Measurements from ENCODE around the gene PITPNC1.
"Not testable (repeated sequence)": the region's sequence is repeated elsewhere in the genome, so short reads cannot be mapped to it uniquely, and the experiment has no call there.

The PITPNC1 gene

DNA sequence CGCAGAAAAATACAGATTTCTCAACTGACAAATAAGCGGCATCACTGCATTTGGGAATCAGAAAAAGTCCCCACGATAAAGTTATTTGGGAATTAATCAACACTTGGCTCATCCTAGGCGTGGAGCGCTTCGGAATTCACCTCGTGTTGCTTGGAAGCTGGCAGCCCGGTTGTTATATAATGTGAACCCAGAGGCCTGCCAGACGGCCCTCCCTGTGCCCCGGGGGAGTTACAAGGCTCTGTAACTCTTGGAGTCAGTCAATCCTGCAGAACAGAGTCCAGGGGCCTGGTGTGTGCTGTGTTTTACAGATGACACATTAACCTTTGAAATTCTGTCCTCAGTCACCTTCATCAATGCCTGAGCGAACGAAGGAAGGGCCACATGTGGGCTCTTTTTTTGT, 111.1 kb downstream of the PITPNC1 start:
- DNase-seq (ENCODE audit: low read depth) = no peak

DNA sequence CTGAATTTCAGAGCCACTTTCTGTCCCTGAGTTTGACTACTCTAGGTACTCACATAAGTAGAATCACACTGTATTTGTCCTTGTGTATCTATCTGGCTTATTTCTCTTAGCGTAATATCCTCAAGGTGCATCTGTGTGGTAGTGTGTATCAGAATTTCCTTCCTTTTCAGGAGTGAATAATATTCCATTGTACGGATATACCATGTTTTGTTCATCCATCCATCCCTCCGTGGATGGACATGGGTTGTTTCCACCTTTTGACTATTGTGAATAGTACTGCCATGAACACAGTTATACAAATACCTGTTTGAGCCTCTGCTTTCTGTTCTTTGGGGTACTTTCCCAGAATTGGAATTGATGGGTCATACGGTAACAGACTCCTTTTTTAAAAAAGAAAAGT, 111.7 kb downstream of the PITPNC1 start:
- DNase-seq (ENCODE audit: low read depth) = no peak

DNA sequence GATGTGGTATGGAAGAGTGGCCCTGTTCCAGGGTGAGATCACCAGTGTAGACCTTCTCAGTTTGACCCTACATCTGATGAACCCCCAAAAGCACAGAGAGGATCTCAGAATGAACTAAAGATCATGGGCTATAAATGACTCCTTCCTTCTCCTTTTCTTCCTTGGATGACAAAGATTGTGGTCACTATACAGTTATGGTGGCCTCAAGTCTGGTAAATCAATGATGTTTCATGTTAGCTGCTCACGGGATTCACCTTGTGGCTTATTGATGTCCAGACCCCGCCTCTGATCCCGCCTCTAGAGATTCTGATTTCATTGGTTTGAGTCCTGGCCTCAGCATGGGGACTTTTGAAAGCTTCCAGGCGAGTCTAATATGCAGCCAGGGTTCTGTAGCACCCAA, 112.2 kb downstream of the PITPNC1 start:
- no peak for DNase-seq (ENCODE audit: low read depth)

DNA sequence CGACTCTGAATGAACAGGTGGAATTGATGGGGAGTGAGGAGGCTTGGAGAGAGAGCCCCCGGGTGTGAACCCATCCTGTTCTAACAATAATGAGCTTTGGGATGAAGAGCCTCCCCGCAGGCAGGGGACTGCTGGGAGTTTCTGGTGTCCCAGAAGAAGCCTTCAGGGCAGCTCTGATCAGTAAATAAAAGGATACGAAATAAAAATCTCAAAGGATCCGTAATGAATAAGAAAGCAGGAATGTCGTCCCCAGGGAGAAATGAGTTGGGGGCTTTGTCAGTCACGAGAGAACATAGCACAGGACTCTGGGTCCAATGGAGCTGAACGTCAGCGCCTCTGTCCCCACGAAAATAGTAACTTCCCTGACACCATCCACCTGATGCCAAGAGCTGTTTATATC, 113.4 kb downstream of the PITPNC1 start:
- DNase-seq (ENCODE audit: low read depth) = no peak

DNA sequence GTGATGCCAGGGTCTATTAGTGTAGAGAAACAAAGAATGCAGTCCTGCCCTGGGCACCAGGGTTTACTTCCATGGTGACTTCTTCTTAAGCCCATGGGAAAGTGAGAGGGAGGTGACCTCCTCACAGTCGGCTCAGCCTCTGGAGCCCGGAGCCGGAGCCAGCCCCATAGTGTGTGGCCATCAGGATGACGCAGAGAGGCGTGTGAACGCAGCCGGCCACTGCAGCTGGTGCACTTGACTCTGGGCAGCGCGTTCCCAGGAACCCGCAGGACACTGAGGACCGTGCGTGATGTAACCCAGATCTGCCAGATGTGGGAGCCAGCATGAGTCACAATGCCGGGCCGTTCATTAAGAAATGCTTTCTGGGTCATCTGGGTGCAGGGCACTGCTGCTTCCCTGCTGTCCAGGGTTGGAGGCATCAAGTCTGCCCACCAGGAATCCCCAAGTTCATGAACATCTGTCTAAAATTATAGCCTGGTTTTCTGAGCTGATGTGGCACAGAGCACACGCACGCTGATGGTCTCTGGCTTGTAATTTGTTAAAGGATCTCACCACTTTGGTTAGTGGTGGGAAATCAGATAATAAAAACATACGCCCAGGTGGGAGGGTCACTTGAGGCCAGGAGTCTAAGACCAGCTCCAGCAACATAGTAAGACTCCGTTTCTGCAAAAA, 114.1 kb downstream of the PITPNC1 start:
- no peak for DNase-seq (ENCODE audit: low read depth)

DNA sequence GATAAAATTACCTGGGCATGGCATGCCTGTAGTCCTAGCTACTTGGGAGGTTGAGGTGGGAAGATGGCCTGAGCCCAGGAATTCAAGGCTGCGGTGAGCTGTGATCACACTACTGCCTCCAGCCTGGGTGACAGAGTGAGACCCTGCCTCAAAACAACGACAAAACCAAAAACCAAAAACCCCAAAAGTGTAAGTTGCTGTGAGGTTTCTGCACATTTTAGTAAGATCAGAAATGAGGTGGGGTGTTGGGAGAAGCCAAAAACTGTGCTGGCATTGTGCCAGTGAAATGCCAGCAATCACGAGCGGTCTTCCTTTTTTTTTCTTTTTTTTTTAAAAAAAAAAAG, 114.6 kb downstream of the PITPNC1 start:
- no peak for DNase-seq (ENCODE audit: low read depth)

DNA sequence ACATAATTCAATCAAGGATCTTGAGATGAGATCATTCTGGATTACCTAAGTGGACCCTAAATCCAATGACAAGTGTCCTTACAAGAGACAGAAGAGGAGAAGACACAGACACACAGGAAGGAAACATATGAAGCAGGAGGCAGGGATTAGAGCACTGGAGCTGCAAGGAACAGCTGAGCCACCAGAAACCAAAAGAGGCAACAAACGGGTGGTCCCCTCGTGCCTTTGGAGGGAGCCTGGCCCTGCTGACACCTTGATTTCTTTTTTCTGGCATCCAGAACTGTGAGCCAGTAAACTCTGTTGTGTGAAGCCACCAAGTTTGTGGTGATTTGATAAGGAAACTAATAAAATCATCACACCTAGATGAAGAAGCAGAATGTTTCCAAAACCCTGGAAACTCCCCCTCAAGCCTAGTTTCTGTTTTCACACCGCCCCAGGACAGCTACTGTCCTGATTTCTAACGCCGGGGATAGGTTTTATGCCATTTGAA, 115.2 kb downstream of the PITPNC1 start:
- DNase-seq (ENCODE audit: low read depth) = no peak

DNA sequence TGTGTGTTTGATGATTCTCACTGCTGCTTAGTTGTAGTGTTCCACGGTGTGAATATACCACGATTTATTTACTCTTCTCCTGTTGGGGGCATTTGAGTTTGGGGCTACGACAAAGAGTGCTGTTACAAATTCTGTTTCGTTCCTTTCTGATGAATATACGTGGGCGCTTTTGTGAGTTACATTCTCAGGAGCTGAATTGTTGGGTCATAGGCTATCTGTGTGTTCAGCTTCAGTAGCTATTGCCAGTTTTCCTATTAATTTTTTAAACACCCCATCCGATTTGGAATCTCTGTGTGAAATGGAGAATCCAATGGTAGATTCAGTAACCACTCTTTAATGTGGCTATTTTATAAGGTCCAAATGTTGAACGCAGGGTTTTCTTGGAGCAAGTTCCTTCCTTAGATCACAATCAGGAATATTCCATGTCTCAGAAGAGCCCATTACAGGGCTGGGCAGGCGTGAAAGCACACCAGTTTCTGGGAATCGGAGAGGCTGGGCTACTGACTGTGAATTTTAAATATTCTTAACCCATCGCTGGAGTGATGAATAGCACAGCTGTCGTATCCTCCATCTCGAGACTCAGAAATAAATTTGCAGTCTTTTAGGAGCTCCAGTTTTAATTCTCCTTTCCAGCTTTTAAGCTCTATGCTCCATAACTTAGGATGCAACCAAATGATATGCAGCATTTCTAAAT, 115.9 kb downstream of the PITPNC1 start:
- DNase-seq (ENCODE audit: low read depth) = no peak

DNA sequence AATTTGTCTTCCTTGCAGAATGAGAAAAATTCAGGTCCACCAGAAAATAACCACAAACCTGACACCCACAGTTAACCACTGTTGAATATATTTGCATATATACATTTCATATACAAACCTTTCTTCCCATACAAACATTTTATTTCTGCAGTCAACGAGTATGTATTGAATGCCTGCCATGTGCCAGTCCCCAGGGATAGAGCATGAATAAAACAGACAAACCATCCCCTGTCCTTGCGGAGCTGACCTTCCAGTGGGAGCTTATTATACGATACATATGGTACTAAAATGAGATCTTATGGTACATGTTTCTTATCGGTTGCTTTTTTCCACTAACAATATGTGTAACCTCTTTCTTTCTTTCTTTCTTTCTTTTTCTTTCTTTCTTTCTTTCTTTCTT, 116.7 kb downstream of the PITPNC1 start:
- DNase-seq (ENCODE audit: low read depth) = no peak

DNA sequence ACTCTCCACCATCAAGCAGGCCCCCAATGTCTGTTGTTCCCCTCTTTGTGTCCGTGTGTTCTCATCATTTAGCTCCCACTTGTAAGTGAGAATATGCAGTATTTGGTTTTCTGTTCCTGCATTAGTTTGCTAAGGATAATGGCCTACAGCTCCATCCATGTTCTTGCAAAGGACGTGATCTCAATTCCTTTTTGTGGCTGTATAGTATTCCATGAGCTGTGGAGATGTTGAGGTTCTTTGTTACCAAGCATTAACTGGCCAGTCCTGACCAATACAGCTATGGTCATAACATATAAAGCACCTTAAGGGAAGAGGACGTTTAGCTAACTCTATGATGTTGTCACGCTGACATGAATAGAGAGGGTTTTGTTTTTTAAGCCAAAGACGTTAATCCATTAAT, 118.5 kb downstream of the PITPNC1 start:
- not testable (repeated sequence) for DNase-seq (ENCODE audit: low read depth)

DNA sequence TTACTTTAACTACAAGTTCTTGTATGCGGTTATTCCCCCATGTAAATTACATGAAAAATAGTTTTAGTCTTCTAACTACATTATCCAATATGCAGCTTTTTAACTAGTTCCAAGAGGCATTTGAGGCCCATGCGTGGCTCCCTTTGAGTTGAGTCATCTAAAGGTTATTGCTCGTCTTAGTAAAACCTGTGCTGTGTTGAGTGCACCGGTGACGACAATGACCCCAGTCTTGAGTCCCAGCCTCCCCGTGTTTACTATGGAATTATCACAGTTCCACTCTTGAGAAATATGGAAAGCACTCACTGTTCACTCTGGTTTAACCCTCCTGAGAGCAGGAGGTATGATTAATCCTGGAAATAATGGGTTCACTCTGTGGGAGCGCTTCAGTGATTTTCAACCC, 119.2 kb downstream of the PITPNC1 start:
- no peak for DNase-seq (ENCODE audit: low read depth)

DNA sequence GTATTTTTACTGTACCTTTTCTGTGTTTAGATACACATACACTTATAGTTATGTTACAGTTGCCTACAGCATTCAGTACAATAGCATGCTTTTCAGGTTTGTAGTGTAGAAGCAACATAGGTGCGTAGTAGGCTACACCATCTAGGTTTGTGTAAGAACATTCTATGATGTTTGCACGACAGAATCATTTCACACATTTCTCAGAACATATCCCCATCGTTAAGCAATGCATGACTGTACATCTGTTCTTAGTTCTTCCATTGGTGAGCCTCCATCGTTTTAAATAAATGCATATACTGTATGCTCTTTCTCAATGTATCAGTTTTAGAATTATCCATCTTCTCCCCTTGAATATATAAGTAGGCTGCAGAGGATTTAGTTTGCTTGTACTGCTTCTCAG, 122.6 kb downstream of the PITPNC1 start:
- DNase-seq (ENCODE audit: low read depth) = no peak

DNA sequence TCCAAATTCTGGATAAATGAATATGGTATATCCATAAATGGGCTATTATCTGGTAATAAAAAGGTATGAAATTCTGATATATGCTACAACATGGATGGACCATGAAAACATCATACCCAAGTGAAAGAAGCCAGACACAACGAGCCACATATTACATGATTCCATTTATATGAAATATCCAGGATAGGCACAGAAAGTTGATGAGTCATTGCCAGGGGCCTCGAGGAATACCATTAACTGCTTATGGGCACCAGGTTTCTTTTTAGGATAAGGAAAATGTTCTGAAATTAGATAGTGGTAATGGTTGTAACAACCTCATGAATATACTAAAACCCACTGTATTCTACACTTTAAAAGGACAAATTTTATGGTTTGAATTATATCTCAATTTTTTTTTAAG, 123.2 kb downstream of the PITPNC1 start:
- no peak for DNase-seq (ENCODE audit: low read depth)

DNA sequence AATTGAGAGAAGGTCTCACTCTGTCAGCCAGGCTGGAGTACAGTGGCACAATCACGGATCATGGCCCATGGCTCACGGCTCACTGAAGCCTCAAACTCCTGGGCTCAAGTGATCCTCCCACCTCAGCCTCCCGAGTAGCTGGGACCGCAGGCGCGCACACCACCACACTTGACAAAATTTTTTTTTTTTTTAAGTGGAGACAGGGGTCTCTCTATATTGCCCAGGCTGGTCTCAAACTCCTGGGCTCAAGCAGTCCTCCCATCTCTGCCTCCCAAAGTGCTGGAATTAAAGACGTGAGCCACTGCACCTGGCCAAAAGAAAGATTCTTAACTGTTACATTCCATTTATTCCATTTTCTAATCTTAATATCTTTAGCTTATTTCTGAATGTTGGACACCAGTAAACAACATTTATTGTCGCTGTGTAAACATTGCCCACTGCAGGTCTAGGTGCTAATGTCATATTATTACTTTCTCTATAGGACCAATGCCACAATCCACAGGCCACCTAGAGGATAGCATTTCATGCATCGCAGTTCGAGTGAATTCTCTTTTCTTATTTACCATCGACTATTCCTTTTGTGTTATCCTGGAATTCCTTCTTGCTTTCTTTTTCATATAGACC, 123.7 kb downstream of the PITPNC1 start:
- no peak for DNase-seq (ENCODE audit: low read depth)

DNA sequence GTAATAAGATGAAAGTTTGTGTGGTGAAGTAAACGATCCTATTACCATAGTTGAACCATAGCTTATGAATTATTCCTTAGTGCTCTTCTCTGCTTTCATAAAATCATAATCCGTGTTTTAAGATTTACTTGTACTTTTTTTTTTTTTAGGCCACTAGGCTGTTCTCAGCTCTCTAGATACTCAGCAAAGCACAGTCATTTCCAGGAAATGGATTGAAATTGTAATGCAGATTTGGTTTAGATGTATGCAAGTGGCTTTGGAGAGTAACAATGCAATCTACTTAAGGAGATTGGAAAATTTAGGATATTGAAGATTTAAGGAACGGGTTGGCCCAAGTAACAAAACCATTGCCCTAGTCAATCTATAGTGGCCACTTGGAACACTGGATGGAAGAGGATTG, 125.1 kb downstream of the PITPNC1 start:
- DNase-seq (ENCODE audit: low read depth) = no peak

DNA sequence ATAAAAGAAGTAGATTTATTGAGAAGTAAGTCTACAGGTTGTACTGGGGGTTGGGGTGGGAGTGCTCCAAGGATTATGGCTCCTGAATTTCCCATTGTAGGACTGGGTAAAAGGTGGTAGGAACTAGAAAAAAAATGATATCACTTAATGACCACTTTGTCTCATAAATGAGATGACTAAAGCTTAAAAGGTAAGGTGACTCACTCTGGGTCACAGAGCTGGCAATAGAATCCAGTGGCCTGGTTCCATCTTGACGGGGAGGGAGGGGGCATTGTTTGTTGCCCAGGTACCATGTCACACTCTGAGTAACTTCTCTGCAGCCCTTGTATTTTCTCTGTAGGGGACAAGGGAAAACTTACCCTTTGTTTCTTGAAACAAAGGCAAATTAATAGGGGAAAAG, 126.1 kb downstream of the PITPNC1 start:
- DNase-seq (ENCODE audit: low read depth) = no peak

DNA sequence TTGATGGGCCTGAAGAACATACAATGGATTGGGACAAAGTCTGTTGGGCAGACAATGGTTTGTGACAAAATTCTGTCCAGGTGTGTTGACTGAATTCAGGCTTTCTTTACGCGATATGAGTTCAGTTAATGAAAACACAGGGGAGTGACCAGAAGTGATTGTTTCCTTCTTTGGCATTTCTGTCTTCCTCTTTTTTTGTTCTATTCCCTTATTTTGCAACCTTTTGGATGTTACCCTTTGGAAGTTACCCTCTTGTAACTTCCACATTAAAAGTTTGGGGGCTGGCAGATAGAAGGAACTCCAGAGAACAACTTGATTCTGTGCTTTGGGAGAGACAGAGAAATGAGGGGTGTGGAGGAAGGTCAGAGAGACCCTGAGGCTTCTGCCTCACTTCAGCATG, 126.7 kb downstream of the PITPNC1 start:
- no peak for DNase-seq (ENCODE audit: low read depth)

DNA sequence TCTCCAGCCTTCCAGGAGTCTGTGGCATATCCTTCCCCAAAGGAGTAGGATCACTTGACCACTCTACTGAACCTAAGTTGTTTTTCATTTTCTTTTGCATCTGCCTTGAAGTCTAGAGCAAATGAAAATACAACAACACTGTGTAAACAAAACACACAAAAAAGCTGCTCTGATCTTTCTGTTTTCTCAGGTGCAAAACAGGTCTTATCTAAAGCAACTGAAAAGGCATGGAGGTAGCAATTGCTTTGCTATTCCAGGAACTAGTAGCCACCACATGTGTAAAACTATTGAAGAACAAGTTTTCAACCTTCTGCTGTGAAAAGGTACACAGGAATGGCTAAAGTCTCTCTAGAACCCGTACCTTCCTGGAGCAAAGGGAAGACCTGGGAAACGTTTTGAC, 127.1 kb downstream of the PITPNC1 start:
- DNase-seq (ENCODE audit: low read depth) = no peak

DNA sequence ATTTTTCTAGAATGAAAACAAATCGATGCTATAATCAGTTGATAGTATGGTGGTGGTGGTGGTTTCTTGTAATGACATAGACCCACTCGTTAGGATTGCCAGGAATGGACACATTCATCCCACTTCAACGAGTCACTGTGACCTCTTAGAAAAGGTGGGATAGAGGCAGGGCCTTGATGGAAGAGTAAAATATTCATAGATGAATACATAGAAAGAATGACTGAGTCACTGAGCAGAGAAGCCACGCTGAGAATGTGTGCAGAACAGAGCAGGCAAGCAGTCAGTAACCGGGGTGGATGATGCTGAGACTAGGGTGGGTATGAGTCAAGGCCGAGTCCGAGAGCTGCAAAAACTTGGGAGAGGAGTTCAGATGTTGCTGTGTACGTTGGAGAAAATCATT, 129.9 kb downstream of the PITPNC1 start:
- DNase-seq (ENCODE audit: low read depth) = no peak

DNA sequence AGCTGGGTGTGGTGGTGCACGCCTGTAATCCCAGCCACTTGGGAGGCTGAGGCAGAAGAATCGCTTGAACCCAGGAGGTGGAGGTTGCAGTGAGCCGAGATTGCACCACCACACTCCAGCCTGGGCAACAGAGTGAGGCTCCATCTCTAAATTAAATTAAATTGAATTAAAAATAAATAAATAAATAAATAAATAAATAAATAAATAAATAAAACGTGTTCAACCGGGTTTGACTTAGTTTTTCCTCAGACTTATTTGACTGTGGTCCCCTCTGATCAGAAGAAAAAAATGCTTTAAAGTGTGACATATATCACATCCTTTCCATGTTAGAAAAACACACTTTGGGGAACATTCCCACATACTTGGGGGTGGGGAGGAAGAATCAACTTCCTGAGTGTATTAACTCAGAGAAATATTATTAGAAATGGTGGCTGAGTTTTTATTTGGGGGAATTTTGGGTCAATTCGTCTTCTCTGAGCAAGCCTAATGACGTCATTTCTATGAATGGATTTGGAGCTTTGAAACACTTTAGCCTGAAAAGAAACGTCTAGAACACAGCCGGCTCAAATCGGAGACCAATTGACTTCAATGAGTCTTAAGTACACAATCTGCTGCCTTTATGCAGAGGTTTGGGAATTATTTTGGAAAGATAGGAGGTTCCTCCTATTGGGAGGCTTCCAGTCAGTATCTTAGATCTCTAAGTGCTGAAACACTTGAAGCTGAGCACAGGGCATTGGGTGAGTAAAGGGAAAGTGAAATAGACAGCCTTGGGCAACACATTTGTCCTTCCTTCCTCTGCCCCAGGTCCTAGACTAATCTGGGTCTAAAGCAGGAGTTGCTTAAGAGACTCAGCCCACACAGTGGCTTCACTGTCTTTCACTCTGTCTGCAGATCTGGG, 132.6 kb downstream of the PITPNC1 start:
- DNase-seq (ENCODE audit: low read depth) = no peak

DNA sequence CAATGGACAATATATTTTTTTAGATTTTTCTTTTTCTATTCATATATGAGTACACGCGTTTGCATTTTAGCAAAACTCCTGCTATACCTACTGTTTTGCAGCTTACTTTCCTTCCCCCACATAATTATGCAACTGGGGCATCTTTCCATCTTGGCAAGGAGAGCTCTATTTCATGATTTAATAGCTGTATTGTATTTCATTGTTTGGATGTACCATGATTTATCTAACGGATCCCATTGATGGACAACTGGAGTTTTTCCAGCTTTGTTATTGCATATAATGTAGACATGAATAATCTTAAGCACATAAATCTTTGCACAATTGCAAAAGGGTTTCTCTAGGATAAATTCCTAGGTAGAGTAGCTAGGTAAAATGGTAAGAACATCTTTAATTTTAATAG, 133.9 kb downstream of the PITPNC1 start:
- DNase-seq (ENCODE audit: low read depth) = no peak

DNA sequence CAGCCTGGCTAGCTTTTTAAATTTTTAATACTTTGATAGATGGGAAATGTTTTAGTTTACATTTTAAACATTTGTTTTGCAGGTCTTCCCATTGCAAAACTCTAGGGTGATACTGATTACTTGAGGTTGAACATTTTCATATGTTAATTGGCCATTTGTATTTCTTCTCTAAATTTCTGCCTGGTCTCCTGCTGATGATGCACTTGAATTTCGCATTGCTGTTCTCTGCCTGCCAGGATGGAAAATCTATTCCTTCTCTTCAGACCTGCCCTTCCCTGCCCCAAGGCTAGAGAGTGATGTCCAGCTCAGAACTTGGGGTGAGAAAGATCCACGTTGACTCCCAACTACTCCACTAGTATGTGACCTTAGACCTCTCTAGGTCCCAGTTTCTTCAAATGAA, 134.7 kb downstream of the PITPNC1 start:
- no peak for DNase-seq (ENCODE audit: low read depth)

DNA sequence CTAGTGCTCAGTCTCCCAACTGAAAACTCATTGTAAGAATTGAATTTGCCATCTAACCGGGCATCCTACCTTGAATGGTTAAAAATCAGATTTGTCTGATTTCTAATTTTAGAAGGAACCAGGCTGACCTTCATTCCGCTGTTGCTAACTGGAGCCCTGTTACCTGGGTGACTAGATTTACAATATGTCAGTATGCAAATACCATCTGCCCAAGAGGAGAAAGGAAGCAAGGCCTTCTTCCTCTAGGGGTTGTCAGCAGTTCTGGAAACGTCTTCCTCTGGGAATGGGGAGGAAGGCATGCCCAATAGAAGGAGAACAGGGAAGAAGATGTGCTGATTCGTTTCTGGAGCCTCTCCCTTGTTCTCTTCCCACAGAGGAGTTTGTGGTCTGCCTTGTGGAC, 137.9 kb downstream of the PITPNC1 start:
- no peak for DNase-seq (ENCODE audit: low read depth)
